Hematopoietic multipotent progenitor cell treated with erythropoietin and hydrocortisone succinate and interleukin-3 and kit ligand, for 17 days (in vitro differentiated cells): ENCODE results near the gene FRMPD3.
"Not testable (repeated sequence)": the region's sequence is repeated elsewhere in the genome, so short reads cannot be mapped to it uniquely, and the experiment has no call there.

ENCODE experiments used
- DNase-seq: peaks from one replicate; pipeline ENCODE4 v3.0.0-alpha.2; 2015; ENCODE audit warnings: low spot score

The FRMPD3 gene

DNA sequence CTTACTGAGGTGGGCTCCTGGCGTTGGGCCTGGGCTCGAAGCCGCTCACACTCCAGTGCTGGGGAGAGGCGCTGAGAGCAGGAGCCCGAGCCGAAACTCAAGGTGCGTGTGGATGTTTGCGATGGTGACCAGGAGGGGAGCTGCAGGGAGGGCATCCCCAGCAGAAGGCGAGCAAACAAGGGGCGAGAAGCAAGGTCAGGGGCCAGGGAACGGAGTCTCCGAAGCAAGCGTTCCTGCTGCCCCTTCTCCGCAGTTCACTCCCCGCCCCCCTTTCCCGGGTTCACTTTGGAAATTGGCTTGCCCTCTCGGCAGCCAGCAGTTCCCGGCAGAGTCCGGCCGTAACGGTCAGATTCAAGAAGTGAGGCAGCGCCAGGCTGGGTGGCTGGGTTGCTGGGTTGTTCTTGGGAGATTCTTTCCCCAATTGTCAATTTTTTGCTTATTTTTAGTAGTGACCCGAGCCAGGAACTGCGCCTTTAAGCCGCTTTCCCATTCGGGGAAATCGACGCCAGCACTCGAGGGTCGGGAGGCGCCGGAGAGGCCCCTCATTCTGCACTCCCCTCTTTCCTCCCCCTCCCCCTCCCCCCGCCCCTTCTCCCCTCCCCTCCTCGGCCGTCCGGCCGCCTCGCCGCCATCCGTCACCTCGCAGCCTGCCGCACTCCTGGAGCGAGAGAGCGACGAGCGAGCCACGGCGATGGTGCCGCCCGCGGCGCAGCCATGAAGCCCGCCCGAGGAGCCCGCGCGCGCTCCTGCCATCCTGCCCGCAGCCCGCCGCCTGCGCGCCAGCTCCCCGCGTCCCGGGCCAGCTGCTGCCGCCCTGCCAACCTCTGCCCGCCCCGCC lies at the start of gene FRMPD3:
FRMPD3 (plus strand) TSS at position 655 of the 838 bp plus-strand sequence. CDS start 76,937 bp downstream, outside the sequence.
- DNase-seq, result no peak

DNA sequence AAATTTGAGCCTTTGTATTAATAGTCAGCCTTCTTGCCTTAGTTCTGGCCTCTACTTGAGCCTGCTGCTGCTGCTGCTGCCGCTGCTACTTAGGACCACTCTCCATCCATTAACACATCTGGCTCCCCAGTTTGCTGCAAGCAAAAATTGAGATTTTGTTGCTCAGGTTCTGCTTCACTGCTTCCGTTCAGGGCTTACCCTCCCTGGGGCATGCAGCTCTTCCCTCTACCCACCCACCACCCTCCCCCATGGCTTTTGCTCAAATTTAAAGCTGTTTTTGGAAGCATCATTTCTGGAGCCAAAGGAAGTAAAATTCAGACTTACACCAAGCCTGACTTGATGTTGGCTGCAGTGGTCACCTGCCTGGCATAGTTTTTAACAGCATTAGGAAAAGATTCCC lies 28.9 kb upstream of the FRMPD3 start:
- no peak for DNase-seq

DNA sequence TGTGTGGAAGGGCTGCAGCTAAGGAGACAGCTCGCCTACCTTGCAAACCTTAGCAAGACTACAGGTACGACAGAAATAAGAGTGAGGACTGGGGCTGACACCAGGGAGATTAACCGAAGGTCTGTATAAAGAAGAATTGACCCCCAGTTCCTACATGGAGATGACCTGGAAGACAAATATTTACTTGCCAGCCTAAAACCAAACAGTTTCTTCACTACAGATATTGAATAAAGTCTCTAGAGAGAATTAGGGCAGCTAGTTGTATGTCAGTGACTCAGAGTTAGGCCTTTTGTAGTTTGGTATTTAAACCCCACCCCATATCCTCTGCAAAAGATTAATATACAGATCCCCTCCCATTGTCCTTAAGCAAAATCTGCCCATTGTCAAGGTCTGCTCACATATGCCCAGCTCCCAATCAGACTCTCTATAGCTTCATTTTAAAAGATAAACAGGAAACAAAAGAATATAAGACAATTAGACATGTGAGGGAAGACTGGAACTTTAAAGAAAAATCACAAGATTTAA lies 28.1 kb upstream of the FRMPD3 start:
- no peak for DNase-seq

DNA sequence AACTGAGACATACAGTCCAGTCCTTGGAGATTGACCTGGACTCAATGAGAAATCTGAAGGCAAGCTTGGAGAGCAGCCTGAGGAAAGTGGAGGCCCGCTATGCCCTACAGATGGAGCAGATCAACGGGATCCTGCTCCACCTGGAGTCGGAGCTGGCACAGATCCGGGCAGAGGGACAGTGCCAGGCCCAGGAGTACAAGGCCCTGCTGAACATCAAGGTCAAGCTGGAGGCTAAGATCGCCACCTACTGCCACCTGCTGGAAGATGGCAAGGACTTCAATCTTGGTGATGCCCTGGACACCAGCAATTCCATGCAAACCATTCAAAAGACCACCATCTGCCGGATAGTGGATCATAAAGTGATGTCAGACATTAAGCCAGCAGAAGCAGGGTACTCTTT lies 20.4 kb upstream of the FRMPD3 start:
- peak; percentile 4 for DNase-seq

DNA sequence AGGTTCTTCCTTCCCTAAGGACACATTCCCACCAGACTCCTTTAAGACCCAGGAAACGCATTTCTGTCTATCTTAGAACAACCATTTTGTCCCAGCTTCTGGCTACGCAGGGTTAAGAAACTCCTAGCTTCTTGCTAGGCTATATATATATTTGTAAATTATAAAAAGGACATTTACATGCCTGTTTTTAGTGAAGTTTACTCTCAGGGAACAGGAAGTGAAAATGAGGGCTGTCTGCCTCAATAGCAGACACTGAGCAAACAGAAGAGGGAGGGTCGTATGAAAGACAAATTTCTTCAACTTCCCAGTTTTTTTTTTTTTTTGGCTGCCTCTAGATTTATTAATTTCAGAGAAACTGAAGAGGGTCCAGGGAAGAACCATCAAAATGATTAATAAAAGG lies 9.3 kb upstream of the FRMPD3 start:
- DNase-seq, result no peak

DNA sequence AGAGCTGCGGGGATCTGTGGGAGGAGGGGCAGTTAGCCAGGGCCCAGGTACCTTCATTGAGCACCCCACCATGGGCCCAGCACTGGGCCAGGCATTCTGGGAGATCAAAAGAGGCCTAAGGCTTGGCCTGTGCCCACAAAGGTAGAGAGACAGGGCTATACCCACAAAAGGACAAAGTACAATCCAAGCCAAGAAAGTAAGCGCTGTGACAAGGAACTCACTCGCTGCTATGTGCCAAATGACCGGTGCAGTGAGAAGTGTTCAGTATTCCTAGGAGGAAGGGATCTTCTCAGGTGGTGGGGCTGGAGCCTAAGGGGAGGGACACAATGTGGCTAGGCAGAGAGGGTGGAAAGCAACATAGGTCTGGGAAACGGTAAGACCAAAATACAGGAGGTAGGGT lies 8.8 kb upstream of the FRMPD3 start:
- DNase-seq, result no peak

DNA sequence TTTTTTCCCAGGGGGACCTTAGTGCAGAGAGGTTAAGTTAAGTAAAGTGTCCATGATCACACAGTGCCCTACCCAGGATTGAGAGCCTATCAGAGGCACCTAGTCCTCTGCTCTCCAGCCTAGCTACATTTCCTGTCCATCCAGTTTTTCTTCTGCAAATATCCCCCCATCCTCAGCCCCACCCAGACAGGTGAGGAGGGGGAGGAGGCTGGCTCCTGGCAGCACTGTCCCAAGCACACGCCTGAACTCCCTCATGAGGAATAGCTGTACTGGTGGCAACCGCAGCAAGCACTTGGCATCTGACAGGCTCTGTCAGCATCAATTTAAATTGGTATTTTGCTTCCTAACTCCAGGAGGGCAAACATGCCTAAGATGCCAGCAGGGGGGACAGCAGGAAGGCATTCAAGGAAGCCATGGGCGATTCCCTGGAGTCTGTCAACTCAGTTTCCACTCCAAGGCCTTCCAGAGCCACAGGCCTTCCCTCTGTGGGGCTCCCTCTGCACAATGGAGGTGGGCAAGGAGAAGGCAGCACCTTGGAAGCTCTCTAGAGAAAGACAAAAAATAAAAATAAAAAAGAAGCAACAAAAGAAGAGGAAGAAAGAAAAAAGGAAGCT lies 6.4 kb upstream of the FRMPD3 start:
- DNase-seq, result no peak

DNA sequence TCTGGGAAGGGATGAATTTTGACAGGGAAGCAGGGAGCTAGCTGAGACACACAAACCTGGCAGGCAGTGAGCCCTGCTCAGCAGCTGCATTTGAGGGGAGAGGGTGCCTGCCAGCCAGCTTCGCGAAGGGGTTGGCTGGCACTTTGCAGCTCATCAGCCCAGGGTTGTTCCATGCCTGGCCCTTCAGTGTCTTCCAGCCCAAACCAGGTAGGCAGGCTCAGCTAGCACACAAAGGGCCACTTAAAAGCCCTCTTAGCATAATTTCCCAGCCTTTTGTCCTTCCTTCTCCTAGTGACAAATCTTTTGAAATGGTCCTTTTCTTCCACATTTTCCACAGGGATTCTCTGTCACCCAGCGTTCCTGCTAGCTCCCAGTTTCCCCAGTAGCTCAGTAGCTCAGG lies 4.3 kb upstream of the FRMPD3 start:
- no peak for DNase-seq

DNA sequence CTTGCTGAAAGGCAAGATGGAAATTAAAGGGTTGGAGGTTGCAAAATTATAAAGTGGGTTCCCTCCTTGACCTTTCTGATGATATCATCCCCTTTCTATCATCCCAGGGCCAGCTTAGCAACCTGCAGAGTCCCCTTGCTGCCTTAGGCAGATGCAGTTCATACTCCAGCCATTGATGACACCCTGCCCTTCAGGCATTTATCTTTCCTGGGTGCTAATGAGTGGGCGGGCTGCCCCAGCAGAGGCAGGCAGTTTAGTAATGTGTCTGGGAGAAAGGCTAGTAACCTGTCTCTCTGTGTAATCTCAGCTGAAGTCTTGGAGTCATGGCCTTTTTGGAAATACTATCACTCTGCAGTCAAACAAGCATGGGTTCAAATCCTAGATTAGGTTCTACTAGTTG lies 3.8 kb upstream of the FRMPD3 start:
- no peak for DNase-seq

DNA sequence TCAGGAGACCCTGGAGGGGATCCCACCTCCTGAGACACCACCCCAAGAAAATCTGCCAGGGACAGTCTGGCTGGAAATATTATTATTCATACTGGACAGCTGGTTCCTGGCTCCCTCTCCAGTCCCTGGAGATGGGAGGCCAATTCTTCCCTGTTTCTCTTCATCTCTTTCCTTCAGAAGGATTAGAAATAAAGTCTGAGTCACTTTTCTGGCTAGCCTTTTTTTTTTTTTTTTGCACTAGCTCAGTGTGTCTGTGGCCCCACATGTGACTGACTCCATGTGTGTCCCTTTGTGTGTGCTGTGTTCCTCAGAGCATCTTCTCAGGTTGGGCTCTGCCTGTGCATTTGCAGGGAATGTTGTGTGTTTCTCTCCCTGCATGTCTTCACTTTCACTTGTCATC lies 1.8 kb upstream of the FRMPD3 start:
- DNase-seq, result no peak

DNA sequence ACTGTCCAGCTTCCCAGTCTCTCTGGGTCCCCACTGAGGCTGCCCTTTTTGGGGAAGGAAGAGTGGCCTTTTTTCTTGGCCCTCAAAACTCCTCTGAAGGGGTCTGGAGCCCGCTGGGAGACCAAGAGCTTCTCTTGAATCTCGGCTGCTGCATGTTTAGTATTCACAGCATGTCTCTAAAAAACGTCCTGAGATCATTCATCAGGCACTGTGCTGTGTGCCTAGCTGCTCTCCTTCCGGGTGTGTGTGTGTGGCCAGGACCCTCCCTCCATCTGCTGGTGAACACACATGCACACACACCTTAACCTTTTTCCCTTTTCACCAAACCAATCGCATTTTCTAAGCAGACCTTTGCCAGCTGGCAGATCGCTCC lies 841 bp upstream of the FRMPD3 start:
- DNase-seq, result no peak

DNA sequence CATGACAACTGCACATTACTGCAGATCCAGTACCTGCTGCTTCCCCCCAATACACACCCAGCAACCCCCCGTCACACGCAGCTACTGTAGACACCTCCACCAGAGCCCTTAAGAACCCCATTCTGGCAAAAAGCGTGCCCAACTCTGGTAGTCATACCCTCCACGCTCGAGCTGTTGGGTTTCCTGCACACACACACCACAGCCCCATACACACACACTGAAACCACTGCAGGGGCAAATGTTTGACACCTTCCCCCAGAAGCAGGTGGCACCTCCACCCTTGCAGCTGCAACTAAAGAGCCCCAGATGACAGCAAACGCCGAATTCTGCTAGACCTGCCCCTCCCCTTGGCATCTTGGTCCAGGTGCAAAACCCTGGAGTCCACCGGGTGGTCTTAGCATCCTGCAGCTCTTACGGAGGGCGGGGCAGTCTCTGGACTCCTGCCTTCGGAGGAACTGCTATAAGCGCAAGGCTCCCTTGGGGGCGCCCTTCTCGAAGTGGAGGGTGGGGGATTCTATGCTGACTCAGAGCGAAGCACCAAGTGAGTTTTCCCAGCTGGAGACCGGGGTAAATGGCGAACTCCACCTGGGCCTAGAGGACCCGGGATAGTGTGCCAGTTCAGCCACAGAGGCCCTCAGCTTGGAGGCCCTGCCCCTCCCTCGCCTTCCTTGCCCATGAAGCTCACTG lies 1.5 kb downstream of the FRMPD3 start:
- no peak for DNase-seq

DNA sequence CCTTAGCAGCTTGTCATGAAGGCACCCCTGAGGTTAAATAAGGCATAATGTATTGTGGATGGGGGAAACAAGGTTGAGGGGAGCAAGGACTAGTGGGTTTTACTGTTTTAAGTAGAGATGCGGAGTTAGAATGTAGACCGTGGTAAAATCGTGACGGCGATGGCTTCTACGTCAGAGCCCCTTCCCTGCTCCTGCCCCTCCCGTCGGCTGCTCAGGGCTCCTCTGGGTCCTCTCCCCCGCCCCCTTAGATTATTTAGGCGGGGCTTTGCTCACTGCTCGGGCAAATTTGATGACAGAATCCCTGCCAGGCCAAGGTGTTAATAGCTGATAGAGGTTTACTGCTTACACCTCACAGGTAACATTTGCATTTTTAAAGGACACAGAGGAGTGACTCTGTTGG lies 2.3 kb downstream of the FRMPD3 start:
- no peak for DNase-seq

DNA sequence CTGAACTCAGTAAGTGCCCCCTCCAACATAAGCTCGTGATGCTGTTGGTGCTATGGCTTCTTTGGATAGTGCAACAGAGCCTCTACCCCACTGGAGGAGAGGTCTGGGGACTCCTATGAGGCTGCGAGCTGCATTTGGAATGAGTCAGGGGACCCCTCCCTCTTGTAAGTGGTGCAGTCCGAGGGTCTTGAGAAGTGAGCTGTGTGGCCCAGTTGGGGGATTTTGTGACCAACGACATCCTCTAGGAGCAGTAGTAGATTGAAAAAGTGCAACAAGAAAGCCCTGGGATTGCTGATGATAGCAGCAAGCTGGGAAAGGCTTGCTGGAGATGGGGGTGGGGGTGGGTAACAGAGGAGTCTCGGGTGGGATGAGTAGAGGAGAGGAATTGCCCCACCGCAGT lies 3.1 kb downstream of the FRMPD3 start:
- no peak for DNase-seq

DNA sequence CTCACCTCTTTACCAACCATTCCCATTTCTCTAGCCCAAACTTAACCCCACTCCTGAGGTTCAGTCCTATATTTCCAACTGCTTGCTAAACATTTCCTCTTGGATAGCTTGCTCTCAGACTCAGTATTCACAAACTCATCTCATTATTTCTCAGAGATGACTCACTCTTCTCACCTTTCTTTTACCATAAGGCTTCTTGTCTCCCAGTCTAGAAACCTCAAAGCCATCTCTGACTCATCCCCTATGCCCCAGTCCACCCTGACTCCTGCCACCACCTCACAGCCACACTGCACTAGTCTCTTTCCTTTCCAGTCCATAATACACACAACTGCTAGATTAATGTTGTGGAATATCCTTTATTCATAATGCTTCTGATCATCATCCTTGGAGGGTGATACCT lies 4.8 kb downstream of the FRMPD3 start:
- DNase-seq, result no peak

DNA sequence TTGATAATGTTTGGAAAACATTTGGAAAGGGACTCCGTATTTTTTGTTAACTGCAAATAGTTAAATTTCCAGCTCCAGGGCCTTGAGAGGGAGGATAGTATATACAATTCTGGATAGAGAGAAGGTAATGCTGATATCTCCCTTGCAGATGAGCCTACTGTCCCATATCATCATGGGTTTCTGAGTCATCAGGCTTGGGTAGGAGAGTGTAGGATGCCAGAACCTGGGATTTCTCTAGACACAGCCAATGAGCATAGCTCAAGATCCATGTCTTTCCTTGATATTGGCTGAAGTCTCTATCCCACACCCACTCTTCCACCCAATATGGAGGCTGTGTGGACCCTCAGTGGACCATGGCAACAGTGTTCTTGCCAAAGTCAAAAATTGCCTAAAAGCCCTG lies 7.8 kb downstream of the FRMPD3 start:
- DNase-seq, result no peak

DNA sequence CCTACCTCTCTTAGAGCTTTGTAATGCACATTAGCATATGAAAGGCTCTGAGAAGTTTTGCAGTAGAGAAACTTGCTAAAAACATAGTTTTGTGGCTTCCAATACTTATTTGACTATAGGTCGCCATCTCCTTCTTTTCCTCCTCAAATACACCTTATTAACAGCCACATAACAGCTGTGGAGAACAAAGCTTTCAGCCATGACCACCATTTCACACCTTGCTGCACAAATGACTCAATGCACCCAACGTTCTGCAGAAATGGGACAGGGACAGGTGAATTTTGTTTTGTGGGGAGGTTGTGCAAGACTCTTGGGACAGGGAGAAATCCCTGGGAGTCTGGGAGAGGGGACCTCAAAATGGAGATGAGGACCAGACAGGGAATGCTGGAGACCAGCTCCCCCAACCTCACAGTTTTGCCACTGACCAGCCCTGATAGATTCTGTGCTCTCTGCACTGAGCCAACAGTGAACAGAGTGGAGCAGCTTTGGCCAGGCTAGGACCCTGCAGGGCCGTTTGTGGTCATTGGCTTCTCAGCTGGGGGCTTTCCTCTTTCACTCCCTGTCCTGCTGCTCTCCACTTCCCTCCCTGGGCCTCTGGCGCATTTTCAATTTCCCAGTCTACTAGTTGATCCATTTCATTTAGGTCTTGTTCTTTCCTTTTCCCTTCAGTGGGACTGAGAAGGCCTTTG lies 16.6 kb downstream of the FRMPD3 start:
- no peak for DNase-seq

DNA sequence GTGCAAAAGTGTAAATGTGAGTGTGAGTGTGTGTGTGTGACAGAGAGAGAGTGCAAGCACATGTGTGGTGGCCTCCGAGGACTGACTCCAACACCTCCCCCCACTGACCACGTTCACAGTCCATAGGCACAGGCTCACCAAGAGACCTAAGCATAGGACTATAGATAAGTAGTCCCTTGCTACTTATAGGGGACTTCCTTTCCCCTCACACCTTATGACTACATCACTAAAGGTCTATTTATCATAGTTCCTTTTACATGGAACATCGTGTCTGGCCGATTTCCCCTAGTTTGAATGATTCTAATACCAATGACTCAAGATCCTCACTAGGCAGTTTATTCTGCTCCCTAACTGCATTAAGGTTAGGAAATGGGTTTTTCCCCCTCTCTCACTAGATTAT lies 17.8 kb downstream of the FRMPD3 start:
- DNase-seq, result no peak

DNA sequence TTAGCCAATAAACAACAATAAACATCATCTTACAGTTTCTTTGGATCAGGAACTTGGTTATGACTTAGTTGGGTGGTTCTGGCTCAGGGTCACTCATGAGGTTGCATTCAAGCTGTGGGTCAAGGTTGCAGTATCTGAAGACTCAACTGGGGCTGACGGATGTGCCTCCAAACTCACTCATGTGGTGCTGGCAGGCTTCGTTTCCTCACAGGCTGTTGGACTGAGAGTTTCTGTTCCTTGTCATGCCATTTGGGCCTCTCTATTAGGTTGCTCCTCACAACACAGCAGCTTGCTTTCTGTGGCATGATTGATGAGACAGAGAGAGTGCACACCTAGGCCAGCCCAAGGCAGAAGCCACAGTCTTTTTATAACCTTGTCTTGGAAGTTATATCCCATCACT lies 20.7 kb downstream of the FRMPD3 start:
- no peak for DNase-seq

DNA sequence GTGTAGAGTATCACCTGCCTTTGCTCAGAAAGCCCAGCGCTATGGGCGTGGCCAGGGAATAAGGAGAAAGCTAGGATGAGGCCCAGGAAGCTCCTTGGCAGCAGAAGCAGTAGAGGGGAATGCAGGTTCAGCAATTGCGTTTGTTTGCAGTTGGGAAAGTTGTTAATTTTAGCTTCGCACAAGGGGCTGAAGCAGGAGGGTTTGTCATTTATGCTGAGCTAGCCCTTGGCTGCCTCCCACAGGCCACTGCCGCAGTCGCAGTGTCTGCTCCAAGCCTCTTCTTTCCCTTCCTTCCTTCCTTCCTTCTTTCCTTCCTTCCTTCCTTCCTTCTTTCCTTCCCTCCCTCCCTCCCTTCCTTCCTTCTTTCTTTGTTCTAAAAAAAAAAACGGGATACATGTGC lies 21.5 kb downstream of the FRMPD3 start:
- no peak for DNase-seq

DNA sequence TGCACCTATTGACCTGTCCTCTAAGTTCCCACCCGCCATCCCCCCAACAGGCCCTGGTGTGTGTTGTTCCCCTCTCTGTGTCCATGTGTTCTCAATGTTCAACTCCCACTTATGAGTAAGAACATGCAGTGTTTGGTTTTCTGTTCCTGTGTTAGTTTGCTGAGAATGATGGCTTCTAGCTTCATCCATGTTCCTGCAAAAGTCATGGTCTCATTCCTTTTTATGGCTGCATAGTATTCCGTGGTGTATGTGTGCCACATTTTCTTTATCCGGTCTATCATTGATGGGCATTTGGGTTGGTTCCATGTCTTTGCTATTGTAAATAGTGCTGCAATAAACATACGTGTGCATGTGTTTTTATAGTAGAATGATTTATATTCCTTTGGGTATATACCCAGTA lies 22.0 kb downstream of the FRMPD3 start:
- not testable (repeated sequence) for DNase-seq

DNA sequence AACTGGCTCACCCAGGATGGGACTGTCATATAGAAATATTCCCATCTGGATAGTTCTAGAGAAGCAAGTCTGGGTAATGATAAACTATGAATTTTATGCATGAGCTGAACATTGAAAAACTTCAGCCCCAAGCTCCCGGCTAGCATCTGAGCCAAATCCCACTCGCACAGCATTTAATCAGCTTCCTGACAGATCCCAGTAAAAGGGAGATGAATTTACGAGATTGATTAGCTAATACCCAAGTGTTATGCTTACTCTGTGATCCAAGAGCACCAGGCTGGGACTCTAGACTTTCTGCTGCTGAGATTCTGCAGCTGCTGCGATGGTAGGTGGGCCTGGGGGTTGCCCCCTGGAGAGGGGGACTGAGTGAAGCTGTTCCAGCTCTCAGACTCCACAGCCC lies 28.0 kb downstream of the FRMPD3 start:
- no peak for DNase-seq

DNA sequence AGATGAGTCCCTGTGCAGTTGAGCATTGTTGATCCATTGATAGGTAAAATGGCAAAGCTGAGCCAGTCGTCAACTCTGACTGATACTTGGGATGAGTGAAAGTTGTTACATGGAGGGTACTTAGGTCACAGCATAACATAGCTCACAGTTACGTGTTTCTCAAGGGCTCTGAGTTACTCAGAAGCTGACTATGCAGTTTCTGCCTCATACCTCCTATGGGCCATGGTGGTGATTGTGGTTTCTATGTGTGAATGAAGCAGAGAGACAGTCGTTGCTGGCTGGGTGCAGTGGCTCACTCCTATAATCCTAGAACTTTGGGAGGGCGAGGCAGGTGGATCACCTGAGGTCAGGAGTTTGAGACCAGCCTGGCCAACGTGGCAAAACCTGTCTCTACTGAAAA lies 30.8 kb downstream of the FRMPD3 start:
- DNase-seq, result no peak
